Measurements from ENCODE around the gene RPL32.

RPL32 gene

DNA sequence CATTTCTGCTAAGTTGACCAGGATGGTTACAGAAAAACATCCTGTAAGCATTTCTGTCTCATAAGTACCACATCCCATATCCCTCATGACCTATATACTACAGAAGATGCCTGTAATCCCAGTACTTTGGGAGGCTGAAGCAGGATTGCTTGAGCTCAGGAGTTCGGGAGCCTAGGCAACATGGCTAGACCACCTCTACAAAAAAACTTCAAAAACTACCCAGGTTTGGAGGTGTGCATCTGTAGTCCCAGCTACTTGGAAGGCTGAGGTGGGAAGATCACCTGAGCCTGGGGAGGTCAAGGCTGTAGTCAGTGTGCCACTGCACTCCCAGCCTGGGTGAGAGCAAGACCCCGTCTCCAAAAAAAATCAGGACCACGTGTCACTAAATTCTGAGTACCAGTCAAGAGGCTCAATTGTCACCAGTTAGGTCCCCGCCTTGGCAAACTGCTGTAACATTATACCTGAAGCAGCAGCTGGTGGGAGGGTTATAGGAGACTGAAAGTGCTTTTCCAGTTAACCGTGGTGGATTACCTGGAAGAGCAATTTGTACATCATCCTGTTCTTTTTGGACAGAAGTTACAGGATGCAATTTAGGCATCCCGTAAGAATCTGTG, 6.2 kb downstream of the RPL32 start:
- Histone ChIP-seq H3K9me3 (ENCODE audit: insufficient read depth, low read depth, low read length) (no peaks in the 10 kb centered on the region), H4K20me1 (ENCODE audit: insufficient read depth, low read length, poor library complexity, severe bottlenecking) (peaks cover 56% of the 10 kb centered on the region), H3K4me1 (ENCODE audit: insufficient read depth, low read length, poor library complexity, severe bottlenecking) (peaks cover 26% of the 10 kb centered on the region), H3K79me2 (ENCODE audit: insufficient read depth, low read length) (peaks cover 59% of the 10 kb centered on the region), H3K4me3 (ENCODE audit: low read length, poor library complexity, severe bottlenecking) (no peak overlapping the region), H3F3A (ENCODE audit: low read depth) (0 out of 2 replicates have a peak, but pooled peaks cover 2% of the 10 kb centered on the region), H3K36me3 (ENCODE audit: insufficient read depth, low read length) (peaks cover 95% of the 10 kb centered on the region), H3K27me3 (ENCODE audit: insufficient read depth, low read length, poor library complexity, severe bottlenecking) (no peaks in the 10 kb centered on the region), H3K4me2 (ENCODE audit: low read depth, low read length, poor library complexity, severe bottlenecking) (no peak overlapping the region), H2AFZ (ENCODE audit: low read length) (no peak overlapping the region), H3K9me2 (replicated peaks; ENCODE audit: low read depth, low read length) (no peaks in the 10 kb centered on the region), H3K9ac (ENCODE audit: low read depth, low read length, poor library complexity, severe bottlenecking) (no peak overlapping the region)
- TF ChIP-seq EZH2phosphoT487 (IDR thresholded peaks at IDR 0.05; ENCODE audit: borderline replicate concordance): no peak
- TF ChIP-seq, protein P1, sequence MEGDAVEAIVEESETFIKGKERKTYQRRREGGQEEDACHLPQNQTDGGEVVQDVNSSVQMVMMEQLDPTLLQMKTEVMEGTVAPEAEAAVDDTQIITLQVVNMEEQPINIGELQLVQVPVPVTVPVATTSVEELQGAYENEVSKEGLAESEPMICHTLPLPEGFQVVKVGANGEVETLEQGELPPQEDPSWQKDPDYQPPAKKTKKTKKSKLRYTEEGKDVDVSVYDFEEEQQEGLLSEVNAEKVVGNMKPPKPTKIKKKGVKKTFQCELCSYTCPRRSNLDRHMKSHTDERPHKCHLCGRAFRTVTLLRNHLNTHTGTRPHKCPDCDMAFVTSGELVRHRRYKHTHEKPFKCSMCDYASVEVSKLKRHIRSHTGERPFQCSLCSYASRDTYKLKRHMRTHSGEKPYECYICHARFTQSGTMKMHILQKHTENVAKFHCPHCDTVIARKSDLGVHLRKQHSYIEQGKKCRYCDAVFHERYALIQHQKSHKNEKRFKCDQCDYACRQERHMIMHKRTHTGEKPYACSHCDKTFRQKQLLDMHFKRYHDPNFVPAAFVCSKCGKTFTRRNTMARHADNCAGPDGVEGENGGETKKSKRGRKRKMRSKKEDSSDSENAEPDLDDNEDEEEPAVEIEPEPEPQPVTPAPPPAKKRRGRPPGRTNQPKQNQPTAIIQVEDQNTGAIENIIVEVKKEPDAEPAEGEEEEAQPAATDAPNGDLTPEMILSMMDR (conservative IDR thresholded peaks at IDR 0.05; ENCODE audit: low read length): no peak

DNA sequence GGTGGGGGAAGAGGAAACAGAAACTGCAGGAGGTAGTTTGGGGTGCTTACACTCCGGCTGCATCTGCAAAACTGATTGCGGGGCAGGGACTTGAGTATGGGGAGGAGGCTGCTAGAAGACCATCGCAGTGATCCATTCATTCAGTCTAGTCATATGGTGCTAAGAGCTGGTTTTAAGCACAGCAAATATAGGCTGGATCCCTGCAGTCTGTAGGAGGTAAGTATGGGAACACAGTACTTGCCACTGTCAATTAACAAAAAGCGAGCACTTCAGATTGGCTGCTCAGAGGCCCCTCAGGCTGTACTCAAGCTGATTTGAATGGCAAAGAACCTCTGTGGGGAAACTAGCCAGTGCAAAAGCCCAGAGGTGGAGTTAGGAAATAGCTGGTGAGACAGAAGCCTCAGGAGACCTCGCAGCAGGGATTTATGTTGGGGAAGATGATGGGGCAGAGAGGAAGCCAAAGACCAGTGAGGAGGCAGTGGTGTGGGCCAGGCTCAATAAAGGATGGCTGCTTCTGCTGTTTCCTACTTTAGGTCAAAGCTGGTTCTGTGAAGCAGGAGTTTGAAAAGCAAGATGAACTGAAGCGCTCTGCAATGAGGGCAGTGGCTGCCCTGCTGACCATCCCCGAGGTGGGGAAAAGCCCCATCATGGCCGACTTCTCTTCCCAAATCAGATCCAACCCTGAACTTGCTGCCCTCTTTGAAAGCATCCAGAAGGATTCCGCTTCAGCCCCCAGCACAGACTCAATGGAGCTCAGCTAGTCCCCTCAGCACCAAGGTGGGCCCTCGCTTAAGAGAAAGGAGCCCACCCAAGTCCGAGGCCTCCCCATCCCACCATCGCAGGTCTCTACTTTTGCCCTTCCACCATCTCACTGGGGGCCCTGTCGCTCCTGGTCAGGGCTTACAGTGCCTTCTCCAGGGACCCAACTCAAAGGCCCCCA, 7.9 kb downstream of the RPL32 start:
- no peaks in the 10 kb centered on the region for H3K27me3 ChIP-seq (ENCODE audit: insufficient read depth, low read length, poor library complexity, severe bottlenecking)
- peaks cover 82% of the 10 kb centered on the region for H3K36me3 ChIP-seq (ENCODE audit: insufficient read depth, low read length)
- H3F3A ChIP-seq (ENCODE audit: low read depth): 0 out of 2 replicates have a peak, but pooled peaks cover 2% of the 10 kb centered on the region
- peaks cover 13% of the 10 kb centered on the region for H3K4me1 ChIP-seq (ENCODE audit: insufficient read depth, low read length, poor library complexity, severe bottlenecking)
- TF ChIP-seq EZH2phosphoT487 (IDR thresholded peaks at IDR 0.05; ENCODE audit: borderline replicate concordance): no peak
- TF ChIP-seq, protein P1 (conservative IDR thresholded peaks at IDR 0.05; ENCODE audit: low read length): no peak
- H3K9ac ChIP-seq (ENCODE audit: low read depth, low read length, poor library complexity, severe bottlenecking): no peak overlapping the region
- H4K20me1 ChIP-seq (ENCODE audit: insufficient read depth, low read length, poor library complexity, severe bottlenecking): peaks cover 40% of the 10 kb centered on the region
- no peak overlapping the region for H3K4me2 ChIP-seq (ENCODE audit: low read depth, low read length, poor library complexity, severe bottlenecking)
- no peaks in the 10 kb centered on the region for H3K9me2 ChIP-seq (replicated peaks; ENCODE audit: low read depth, low read length)
- no peaks in the 10 kb centered on the region for H3K9me3 ChIP-seq (ENCODE audit: insufficient read depth, low read depth, low read length)
- H2AFZ ChIP-seq (ENCODE audit: low read length): no peak overlapping the region
- no peak overlapping the region for H3K4me3 ChIP-seq (ENCODE audit: low read length, poor library complexity, severe bottlenecking)
- peaks cover 42% of the 10 kb centered on the region for H3K79me2 ChIP-seq (ENCODE audit: insufficient read depth, low read length)

DNA sequence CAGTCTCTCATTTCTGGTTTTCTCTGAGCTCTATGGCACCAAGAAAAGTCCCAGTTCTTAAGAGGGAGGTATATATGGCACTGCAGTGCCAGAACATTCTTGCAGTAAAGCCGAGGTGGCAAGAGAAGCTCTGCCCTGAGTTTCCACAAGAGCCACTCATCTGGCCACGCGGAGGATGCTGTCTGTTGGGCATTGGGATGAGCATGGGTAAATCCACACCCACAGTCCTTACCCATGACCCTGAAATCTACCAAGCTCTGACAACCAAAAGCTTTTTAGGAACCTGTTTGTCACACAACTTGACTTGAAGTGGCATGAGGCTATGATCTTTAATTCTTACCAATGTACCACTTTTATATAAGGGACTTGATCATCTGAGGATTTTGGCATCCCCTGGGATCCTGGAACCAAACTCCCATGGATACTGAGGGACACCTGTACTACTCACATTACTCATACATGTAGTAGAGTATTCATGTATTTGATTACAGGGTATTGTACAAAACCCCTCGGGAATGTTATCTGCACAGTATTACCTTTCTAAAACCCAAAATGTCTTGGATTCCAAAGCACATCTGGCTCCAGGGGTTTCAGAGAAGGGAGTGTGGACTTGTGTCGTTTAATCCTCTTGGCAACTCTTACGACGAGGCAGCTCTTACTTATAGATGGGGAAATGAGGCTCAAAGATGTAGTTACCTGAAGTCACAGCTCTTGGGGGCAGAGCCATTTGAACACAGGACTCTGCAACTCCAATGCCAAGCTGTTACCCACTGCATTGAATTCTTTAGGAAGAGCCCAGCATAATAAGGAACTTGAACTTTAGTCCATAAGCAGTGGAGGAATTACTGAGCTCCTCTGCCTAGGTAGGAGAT, 8.8 kb downstream of the RPL32 start:
- Histone ChIP-seq H2AFZ (ENCODE audit: low read length) (no peak overlapping the region), H3K4me1 (ENCODE audit: insufficient read depth, low read length, poor library complexity, severe bottlenecking) (peaks cover 11% of the 10 kb centered on the region), H3K9ac (ENCODE audit: low read depth, low read length, poor library complexity, severe bottlenecking) (no peak overlapping the region), H3K9me2 (replicated peaks; ENCODE audit: low read depth, low read length) (no peaks in the 10 kb centered on the region), H3K27me3 (ENCODE audit: insufficient read depth, low read length, poor library complexity, severe bottlenecking) (no peaks in the 10 kb centered on the region), H4K20me1 (ENCODE audit: insufficient read depth, low read length, poor library complexity, severe bottlenecking) (peaks cover 31% of the 10 kb centered on the region), H3K4me3 (ENCODE audit: low read length, poor library complexity, severe bottlenecking) (no peak overlapping the region), H3F3A (ENCODE audit: low read depth) (0 out of 2 replicates have a peak, but pooled peaks cover 2% of the 10 kb centered on the region), H3K79me2 (ENCODE audit: insufficient read depth, low read length) (peaks cover 33% of the 10 kb centered on the region), H3K36me3 (ENCODE audit: insufficient read depth, low read length) (peaks cover 73% of the 10 kb centered on the region), H3K4me2 (ENCODE audit: low read depth, low read length, poor library complexity, severe bottlenecking) (no peak overlapping the region), H3K9me3 (ENCODE audit: insufficient read depth, low read depth, low read length) (no peaks in the 10 kb centered on the region)
- TF ChIP-seq, protein P1 (conservative IDR thresholded peaks at IDR 0.05; ENCODE audit: low read length): no peak
